Activated CD4-positive, CD25-positive, alpha-beta regulatory T cell treated with anti-CD3 and anti-CD28 coated beads, Interleukin-2, amount 50 U/mL, for 72 hours (primary cell): Measurements from ENCODE around the gene GDF7.

Experiments used
- DNase-seq: peaks from one replicate; pipeline ENCODE4 v3.0.0; 2021

The GDF7 gene

DNA sequence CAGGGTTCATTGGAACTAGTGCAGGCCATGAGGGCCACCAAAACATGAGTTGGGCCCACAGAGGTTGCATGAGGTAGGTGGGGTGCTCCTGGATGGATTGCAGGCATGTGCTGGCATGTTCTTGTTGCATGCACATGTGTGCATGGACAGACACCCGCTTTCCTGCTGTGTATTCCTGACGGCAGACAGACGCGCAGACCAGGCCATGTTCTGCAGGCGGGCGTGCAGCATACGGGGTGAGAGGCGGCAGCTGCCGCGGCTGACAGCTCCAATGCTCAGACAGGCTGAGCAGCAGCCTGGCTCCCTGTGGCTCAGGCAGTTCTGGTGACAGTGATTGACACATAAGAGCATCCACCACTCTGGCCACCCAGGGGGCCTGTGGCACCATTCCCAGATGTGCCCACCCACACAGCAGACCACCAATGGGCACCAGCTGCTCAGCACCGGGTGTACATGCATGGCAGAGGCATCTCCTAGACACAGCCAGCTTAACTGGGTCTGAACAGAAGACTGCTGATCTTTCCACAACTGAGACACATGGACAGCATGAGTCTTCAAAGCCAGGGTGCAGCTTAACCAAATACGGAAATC, 37.3 kb upstream of the GDF7 start:
- DNase-seq = no peak

DNA sequence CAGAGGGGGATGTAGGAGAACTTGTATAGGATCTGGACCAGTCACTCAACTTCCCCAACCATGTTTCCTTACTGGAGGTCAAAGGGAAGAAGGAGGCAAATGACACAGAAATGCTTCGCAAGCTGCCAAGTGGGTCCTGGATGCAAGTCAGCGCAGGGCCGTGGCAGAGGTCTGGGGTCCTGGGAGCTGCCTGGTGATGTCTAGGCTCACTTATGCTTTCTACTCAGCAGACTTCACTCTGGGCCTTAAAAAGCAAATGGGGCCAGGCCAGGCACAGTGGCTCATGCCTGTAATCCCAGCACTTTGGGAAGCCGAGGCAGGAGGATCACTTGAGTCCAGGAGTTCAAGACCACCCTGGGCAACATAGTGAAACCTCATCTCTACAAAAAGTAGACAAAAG, 36.0 kb upstream of the GDF7 start:
- no peak for DNase-seq

DNA sequence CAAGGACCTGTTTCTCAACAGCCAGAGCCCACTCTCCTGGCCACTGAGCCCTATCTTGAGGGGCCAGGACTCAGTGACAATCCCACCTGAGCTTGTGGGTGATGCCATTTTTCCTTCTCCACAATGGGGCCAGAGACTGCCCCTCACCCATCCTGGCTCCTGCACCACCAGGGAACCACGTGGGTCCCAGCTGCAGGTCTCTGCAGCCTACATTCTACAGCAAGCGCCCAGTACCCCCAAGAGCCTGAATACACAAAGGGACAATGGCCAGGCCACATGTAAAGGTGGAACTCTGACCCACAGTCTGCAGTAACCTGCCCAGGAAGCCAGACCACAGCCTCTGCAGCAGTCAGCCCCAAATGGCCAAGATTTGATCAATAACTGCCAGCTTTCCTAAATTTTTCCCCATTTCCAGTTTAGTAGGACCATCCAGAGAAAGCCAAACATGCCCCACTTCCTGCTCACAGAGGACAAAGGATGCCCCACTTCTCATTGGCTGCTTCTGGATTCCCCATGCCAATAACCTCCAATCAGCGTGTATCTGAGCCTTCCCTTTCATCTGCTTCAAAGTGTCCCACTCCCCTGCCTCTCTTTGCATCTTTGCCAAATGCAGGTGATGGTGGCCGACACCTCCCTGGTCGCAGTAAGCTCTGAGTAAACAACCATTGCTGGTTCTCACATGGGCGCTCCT, 35.2 kb upstream of the GDF7 start:
- DNase-seq = no peak

DNA sequence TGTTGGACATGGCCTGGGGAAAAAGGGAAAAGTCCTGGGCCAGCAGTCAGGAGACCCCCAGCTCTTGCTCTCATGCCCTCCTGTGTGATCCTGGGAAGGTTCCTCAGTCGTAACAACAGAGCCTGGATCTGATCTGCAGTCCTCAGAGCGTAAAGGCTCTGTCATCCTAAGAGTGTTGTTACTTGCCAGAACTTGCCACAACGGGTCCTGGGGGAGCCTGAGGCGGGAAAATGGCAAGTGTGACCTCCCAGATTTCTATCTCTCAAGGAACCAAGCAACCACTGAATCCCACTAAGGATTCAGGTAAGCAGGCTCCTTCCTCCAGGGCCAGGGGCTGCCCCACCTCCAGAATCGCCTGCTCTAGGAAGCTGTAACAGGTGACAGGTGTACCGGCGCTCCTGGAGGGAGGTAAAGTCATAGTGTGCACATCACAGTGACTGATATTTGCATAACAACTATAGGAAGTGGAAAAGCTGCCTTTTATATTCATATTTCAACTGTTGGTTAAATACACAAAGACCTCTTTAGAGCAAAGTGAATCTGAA, 34.4 kb upstream of the GDF7 start:
- DNase-seq = no peak

- DNase-seq = no peak
Measured at GRCh38 chr2:20633001-20633400, 33.9 kb upstream of the GDF7 start.

DNA sequence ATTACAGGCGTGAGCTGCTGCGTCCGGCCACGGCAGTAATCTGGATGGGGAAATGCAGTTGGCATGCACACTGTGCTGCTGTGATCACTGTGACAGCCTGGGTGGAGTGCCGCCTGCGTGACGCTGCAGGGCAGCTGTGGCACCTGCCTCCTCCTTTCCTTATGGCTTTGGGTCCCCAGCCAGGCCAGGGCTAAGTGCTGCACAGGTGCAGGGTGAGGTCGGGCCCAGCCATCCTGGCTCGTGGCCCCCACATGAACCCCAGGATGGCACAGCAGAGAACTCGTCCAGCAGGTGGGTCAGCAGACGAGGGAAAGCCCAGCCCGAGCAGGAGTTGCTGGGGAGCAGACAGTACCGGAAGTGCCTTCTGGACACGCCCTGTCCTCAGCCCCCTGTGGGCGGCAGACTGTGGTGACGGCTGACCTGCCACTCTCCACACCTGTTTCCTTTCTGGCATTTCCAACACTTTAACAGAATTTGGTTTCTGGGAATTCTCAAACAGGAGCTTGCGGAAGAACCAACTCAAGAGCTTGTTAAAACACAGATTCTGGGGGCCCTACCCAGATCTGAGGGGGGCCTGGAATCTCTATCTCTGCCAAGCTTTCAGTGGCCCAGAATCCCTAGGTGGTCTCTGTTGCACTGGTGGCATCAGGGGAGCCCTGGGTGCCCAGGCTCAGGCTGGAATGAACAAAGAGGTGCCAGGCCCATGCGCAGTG, 33.0 kb upstream of the GDF7 start:
- DNase-seq = no peak

- no peak for DNase-seq
Measured at GRCh38 chr2:20634507-20635112, 32.3 kb upstream of the GDF7 start.

DNA sequence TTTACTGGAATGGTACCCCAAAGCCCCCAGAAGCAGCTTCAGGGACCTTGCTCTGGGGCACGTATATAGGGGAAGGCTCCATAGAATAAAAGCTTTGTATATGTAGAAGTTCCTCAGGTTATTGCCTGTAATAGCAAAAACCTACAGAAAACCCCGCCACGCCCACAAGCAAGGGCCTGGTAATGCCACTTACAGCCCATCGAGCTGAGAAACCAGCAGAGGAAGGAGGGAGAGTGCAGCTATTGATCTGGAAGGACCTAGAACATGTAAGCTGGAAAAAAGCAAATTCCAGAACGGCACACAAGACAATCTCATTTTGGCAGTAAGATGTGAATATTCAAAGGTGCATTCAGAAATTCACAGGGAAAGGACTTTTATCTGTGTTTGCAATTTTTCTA, 31.8 kb upstream of the GDF7 start:
- DNase-seq = no peak

DNA sequence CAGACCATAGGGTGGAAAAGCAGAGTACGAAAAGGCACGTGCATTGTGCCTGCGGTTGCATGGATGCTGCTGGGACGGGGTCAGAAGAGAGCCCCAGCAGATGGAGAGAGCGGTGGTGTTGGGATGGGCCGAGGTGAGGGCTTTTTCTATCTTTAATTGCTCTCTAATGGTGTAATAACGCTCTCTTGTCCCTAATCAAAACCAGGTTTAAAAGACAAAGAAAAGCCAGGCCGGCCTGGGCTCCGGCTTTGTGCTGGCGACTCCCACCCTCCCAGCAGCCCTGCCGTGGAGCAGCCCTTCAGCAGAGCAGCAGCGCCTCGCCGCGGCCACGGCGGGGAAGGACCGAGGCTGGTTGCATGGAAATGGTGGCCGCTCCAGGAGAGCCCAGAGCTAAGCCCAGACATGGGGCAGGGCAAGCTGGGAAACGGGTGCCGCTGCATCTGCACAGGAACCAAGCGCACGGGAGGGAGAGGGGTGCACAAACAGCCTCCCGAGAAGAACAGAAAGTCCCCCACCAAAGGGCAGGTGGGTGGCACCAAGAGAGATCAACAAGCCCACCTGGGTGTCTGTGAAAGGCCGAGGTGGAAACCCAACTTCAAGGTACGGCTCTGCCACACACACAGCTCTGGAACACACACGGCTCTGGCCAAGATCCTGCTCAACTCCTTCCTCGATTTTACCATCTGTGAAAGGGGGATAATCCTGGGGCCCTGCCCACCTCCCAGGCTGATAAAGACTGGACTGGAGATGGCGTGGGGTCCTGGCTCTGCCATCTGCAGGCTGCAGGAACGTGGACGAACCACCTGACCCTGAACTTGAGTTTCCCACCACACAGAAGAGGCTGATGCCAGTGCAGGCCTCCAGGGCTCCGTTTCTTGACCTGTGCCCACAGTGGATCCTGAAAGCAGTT, 31.0 kb upstream of the GDF7 start:
- DNase-seq = peak; percentile 63

DNA sequence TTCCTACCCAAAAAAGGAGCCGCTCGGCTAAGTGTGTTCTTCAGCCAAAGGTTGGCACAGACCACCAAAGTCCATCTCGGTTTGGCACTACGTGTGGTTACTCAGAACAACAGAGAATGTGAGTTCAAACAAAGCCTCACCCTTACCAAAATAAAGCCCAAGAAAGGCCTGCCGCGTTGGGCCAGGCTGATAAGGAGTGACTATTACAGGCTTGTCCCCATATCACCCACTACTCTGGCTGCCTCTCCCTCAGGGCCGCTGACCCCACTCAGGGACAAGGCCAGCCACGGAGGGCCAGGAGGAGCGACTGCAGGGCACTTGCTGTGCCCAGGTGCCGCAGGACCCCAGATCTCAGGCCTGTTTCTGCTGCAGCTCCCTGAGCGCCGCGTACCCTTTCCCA, 29.8 kb upstream of the GDF7 start:
- no peak for DNase-seq

DNA sequence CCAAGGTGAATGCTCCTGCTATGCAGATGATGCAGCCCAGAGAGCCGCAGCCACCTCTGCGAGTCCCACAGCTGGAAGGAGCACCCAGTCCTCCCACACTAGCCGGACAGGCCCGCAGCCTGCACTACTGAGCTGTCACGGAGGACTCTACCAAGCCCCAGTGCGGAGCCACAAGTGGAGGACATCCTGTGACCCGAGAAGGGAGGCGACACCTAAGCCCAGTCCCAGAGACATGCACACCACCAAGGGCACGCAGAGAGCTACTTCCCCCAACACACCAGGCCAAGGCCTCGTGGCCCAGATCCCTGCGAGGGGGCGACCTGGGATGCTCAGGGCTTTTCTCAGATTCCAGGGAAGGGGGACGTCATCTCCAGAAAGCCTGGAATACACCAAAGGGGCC, 28.9 kb upstream of the GDF7 start:
- DNase-seq = no peak

- no peak for DNase-seq
Measured at GRCh38 chr2:20638646-20639430, 28.1 kb upstream of the GDF7 start.

- no peak for DNase-seq
Measured at GRCh38 chr2:20640411-20641122, 26.4 kb upstream of the GDF7 start.

GRCh38 chr2:20641123-20641985, 25.6 kb upstream of the GDF7 start:
- DNase-seq = no peak

GRCh38 chr2:20642055-20642971, 24.6 kb upstream of the GDF7 start:
- peak; percentile 80 for DNase-seq

- no peak for DNase-seq
Measured at GRCh38 chr2:20643060-20643459, 23.9 kb upstream of the GDF7 start.

- no peak for DNase-seq
Measured at GRCh38 chr2:20643826-20644225, 23.1 kb upstream of the GDF7 start.

- no peak for DNase-seq
Measured at GRCh38 chr2:20645301-20645701, 21.6 kb upstream of the GDF7 start.

- DNase-seq = no peak
Measured at GRCh38 chr2:20645761-20646160, 21.2 kb upstream of the GDF7 start.
